ENCODE results near the gene FBXO42.

FBXO42 gene

DNA sequence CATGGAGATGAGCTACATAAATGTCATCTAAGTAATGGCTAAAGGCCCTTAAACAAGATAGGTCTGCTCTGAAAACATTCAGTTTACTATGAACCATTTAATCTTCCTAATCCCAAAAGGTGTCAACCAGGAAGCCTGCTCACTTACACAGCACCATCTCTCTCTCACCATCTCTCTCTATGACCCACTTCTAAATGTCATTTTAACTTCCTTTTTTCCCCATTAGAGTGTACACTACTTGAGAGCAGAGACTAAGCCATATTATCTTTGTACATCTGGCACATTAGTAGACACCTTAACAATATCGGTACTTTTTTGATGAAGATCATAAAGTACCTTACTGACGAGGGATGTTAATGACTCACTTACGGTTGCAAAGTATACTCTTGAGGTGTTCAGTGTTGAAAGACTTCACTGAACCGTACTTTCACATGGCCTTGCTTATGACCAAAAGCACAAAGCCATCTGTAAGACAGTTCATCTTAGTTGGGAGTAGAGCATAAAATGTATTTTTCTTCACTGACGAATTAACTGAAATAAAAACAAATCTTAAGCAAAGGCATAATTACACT lies 25.4 kb downstream of the FBXO42 start:
- DNase-seq (ENCODE audit: low read depth in 3 of 3): no peak

DNA sequence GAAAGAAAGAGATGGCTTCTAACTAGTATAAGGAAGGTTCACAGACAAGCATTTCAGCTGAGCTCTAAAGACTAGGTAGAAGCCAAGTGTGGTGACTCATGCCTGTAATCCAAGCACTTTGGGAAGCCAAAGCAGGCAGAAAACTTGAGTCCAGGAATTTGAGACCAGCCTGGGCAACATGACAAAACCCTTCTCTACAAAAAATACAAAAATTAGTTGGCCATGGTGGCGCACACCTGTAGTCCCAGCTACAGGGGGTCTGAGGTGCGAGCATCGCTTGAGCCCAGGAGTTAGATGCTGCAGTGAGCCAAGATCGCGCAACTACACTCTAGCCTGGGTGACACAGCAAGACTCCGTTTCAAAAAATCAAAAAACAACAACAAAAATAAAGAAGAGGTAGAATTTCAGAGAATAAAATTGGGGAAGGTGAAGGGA lies 27.8 kb downstream of the FBXO42 start:
- DNase-seq (ENCODE audit: low read depth in 3 of 3): no peak

DNA sequence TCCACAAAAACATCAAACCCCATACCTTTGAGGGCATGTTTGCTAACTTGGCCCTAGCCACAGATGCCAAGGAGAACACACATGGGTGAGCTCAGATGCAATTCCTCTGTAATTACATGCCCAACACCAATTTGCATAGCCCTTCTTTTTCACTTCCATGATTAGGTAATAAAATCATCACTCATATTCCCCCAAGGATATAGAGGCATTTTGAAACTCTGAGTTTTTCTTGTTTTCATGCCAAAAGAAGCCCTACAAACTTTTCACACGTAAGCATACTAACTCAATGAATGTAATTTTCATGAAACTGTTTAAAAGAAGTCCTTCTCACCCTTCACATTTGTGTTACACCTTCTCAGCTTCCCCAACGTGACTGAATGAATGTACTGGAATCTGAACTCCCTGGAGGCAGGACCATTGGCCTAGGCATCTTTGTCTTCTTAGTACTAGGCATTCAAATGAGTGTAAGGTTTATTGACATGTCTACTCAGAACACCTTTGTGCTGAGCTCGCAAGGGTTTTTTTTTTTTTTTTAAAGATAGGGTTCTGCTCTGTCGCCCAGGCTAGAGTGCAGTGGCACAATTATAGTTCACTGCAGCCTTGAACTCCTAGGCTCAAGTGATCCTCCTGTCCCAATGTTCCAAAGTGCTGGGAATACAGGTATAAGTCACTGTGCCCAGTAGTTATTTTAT lies 31.0 kb downstream of the FBXO42 start:
- DNase-seq (ENCODE audit: low read depth in 3 of 3): no peak

DNA sequence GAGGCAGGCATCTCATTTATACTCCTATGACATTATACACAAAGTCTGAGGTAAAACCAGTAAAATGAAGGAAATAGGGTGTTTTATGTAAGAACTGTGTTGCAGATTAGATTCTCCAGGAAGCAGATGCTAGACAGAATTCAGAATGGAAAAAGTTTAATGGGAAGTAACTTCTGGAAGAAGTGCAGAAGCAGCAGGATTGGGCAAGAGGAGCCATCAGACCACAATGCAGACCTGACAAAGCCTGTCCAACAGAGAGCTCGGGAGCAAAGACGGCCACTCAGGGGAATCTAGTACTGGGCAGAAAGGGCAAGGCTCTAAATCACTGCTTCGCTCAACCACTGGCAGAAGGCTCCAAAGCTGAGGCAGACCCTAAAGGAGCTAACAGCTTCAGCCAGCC lies 33.7 kb downstream of the FBXO42 start:
- no peak for DNase-seq (ENCODE audit: low read depth in 3 of 3)

DNA sequence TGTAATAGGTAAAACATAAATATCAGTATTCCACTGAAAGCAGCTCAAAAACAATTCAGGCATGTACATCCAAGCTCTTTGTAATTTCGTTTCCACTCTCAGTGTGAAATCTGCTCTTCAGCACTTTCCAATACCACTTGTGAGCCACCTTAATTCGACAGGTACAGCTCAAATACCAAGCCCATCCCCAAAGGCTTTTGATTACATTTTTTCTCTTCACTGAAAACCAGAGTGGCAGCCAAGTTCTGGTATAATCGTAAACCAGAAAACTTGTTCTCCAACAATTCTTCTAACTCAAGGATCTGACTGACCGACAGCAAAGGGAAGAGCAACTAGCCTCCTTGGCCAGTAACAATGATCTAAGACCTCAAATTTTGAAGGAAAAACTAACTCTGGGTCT lies 36.8 kb downstream of the FBXO42 start:
- no peak for DNase-seq (ENCODE audit: low read depth in 3 of 3)

DNA sequence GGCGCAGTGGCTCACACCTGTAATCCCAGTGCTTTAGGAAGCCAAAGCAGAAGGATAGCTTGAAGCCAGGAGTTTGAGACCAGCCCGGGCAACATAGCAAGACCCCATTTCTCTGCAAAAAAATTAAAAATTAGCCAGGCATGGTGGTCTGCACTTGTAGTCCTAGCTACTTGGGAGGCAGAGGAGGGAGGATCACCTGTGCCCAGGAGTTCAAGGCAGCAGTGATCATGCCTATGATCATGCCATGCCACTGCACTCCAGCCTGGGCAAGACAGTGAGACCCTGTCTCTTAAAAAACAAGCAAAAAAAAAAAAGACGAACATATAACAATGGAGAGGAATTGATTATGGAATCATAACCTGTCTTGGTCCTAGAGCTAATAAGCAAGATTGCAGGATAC lies 45.1 kb downstream of the FBXO42 start:
- no peak for DNase-seq (ENCODE audit: low read depth in 3 of 3)

DNA sequence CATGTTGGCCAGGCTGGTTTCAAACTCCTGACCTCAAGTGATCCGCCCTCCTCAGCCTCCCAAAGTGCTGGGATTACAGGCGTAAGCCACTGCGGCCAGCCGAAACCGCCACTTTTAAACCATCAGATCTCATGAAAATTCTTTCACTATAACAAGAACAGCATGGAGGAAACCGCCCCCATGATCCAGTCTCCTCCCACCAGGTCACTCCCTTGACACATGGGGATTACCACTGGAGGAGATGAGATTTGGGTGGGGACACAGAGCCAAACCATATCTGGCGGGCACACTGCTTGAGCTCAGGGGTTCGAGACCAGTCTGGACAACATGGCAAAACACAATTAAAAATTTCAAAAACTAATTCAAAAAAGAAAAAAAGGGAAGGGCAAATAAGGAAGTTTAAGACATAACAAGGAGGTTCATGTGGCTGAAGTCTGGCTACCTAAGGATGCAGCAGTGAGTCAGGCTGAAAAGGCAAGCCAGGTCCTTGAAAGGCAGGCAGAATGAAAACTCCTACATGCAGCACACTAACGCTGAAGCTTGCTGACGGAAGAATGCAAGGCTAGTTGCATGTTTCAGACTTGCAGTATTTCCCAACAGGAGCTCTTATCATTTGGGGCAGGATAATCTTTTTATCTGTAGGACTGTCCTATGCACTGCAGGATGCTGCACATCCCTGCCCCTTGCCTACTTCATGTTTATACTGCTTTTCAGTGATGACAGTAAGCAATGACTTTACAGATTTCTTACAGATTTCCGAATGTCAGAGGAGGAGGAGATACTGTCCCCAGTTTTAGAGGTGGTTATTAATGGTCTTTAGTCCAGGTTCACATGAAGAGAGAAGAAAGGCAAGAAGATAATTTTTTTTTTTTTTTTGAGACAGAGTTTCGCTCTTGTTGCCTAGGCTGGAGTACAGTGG lies 49.3 kb downstream of the FBXO42 start:
- no peak for DNase-seq (ENCODE audit: low read depth in 3 of 3)

DNA sequence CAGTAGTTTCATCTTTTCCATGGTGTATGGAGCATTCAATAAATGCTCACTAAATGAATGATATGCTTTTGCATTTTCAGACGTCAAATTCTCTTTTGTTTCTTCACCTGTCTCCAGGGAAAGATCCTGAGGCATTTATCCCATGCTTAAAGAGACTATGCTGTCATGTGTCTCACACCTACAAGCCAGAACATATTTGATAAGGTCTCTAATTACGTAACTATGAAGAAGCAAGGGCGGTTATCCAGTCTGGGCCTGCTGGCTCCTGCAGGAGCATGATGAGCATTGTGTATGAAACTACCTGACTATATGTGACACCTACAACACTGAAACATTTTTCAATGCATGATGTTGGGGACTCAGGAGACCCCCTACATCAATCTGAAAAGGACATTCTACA lies 51.8 kb downstream of the FBXO42 start:
- DNase-seq (ENCODE audit: low read depth in 3 of 3): no peak

DNA sequence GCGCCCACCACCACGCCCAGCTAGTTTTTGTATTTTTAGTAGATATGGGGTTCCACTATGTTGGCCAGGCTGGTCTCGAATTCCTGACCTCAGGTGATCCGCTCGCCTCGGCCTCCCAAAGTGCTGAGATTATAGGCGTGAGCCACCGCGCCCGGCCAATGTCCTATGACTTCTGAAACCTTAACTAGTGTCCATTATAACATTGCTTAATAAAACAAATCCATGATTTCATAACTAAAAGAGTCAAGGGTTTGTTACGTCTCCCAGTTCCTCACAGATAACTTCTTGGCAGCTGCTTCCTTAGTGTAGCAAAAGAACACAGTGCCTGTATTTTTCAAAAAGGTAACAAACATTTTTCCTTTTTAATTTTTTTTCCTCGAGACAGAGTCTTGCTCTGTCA lies 53.6 kb downstream of the FBXO42 start:
- no peak for DNase-seq (ENCODE audit: low read depth in 3 of 3)

DNA sequence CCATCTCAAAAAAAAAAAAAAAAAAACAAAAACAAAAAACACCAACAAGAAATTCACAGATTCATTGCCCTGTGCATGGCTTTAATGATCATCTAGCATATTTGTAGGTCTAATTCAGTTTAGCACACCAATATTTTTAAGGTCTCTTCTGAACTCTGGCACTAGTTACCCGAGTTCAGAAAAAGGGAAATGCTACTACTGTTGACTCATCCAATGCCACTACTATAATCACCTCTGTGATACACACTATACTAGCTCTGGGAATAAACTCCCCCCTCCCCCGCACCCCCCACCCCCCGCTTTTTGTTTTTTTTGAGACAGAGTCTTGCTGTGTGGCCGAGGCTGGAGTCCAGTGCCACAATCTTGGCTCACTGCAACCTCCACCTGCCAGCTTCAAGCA lies 55.6 kb downstream of the FBXO42 start:
- no peak for DNase-seq (ENCODE audit: low read depth in 3 of 3)

DNA sequence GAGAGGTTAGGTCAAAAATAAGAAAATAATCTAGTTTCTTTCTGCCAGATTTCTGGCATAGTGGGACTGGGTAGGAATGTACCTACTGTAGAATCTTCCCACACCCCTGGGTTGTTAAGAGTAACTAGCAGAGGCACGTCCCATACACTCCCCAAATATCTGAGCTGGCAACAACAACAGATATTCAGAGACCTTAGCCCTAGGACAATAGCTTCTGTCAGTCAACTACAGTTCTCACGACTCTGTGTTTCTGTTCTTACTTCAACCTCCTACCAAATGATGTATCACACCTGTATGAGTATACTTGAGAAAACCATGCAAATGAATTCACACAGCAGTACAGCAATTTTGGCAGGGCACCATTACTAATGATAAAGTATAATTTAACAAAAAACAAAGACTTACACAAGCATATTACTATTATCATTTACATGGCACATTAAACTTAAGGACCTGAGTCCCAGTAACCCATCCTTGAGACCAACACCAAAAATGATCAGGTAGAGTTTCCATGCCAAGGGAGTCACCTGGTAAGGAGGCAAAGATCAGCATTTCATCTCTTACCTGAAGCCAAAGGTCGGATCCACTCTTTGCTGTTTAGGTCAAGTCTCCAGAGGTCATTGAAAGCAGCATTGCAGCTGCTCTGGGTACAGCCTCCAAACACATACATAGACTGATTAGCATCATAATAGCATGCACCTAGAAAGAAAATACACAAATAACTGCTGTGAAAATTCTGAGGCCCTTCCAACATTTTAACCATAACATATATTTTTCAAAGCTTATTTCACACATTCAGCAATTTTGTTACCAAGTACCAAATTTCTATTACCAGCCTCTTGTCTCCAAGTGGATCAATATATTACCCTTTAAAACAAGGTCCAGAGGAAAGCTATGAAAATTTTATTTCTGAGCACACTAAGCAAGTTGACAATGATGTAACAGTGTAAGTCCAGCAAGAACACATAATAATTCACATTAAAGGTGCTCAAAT lies 57.8 kb downstream of the FBXO42 start:
- DNase-seq (ENCODE audit: low read depth in 3 of 3): no peak

DNA sequence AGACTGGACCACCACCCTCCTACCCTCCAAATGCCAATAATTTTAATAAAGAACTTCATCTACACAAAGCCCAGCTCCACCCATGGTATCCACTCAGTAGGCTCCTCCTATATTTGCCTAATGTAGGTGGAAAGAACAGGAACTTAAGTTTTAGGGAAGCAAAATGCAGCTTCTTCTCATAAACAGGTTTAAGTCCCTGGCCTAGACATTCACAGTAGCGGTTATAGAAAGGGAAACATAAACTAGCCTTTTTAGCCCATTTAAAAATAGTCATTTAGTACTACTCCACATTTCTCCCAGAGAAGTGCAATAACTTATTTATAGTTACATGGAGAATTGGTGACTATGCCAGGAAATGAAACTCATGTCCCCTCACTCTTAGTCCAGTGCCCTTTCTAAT lies 58.7 kb downstream of the FBXO42 start:
- no peak for DNase-seq (ENCODE audit: low read depth in 3 of 3)

DNA sequence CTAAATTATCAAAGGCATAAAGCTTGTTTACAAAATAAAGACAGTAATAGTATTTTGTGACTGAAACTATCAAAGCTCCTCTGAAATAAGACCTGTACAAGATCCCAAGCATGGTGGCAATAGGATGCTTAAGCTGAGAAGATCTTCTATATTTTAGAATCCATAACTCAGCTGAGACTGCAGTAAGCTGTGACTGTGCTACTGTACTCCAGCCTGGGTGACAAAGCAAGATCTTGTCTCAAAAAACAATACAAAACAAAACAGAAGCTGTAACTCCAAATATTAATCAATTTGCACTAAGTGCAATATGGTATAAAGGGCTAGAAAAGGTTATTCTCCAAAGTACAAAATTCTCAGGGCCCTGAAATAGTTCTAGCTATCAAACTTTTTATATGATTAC lies 59.5 kb downstream of the FBXO42 start:
- DNase-seq (ENCODE audit: low read depth in 3 of 3): no peak

DNA sequence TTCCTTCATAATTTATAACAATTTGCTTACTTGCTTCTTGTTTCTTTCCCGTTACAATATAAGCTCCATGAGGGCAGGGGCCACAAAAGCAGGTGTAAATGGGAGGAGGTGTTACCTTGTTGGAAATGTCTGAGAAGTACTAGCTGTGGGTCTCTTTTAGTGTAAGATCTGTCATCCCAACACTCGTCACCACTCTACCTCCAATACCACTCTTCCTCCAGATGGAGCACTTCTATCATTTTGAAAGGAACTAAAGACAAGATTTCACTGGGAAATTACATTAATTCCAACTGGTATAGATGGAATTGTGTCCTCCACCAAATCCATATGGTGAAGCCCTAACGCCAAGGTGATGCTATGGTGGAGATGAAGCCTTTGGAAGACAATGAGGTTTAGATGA lies 62.3 kb downstream of the FBXO42 start:
- no peak for DNase-seq (ENCODE audit: low read depth in 3 of 3)

DNA sequence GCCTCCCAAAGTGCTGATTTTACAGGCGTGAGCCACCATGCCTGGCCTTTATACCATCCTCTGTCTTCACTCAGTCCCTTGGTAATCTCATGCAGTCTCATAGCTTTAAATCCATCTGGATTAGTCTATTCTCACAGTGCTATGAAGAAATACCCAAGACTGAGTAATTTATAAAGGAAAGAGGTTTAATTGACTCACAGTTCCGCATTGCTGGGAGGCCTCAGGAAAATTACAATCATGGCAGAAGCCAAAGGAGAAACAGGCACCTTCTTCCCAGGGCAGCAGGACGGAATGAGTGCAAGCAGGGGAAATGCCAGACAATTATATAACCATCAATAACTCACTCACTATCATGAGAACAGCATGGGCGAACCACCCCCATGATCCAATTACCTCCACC lies 66.2 kb downstream of the FBXO42 start:
- no peak for DNase-seq (ENCODE audit: low read depth in 3 of 3)

DNA sequence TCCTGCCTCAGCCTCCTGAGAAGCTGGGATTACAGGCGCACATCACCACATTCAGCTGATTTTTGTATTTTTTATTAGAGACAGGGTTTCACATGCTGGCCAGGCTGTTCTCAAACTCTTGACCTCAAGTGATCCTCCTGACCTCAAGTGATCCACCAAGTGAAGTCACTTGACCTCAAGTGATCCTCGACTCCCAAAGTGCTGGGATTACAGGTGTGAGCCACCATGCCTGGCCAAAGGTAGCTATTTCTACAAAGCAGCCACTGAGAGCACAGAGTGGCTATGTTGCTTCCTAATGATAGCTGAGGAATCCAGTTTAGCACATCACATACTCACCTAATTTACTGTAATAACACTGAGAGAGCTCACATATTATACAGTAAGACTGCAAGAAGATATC lies 70.5 kb downstream of the FBXO42 start:
- no peak for DNase-seq (ENCODE audit: low read depth in 3 of 3)

DNA sequence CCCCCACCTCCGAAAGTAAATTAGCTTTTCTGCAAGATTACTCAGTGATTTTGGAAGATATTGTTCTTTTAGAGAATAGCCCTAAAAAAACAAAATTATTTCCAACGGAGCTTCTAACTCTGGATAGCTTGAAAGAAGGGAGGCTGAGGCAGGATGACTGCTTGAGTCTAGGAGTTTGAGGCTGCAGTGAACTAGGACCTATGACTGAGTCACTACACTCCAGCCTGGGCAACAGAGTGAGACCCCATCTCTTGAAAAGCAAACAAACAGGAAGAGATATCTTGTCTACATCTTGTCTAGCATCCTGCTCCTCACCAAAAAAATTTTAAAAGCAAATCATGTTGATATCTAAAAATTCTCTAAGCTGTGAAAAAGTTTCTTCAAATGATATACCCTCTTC lies 73.1 kb downstream of the FBXO42 start:
- DNase-seq (ENCODE audit: low read depth in 3 of 3): no peak

DNA sequence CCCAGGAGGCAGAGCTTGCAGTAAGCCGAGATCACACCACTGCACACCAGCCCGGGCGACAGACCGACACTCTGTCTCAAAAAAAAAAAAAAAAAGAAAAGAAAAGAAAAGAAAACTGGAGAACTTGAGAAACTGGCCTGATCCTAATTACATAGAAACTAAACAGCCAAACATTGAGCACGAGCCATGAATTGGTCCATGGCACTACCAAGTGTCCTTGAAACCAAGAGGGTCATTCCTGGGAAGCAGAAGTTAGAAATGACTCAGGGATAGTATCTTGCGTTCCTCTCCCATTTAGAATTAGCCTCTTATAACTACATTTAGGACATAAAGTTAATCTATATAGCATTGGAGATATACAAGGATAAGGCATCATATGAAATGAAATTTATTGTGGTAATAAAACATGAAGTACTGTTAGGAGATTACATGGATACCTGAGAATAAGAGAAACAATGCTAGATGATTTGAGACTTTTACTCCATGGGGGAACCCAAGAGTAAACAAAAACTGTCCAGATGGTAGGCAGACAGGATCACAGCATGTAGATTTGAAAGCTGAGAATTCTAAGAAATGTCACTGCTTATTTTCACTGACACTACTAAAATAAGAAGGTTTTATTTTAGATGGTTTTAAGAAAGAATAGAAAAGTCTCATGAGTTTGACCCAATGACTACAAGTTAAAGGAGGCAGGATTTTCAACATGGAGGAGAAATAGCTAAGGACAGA lies 75.8 kb downstream of the FBXO42 start:
- DNase-seq (ENCODE audit: low read depth in 3 of 3): no peak

DNA sequence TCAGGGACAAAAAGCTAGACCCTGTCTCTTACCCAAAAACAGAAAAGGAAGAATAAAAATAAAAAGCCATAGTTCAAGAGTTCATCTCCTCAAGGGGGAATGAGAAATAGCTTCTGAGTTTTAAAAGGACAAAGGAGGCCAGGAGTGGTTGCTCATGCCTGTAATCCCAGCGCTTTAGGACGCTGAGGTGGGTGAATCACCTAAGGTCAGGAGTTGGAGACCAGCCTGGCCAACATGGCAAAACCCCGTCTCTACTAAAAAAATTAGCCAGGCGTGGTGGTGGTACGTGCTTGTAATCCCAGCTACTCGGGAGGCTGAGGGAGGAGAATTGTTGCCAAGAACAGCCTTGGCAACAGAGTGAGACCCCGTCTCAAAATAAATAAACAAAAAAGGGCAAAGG lies 76.7 kb downstream of the FBXO42 start:
- DNase-seq (ENCODE audit: low read depth in 3 of 3): no peak

DNA sequence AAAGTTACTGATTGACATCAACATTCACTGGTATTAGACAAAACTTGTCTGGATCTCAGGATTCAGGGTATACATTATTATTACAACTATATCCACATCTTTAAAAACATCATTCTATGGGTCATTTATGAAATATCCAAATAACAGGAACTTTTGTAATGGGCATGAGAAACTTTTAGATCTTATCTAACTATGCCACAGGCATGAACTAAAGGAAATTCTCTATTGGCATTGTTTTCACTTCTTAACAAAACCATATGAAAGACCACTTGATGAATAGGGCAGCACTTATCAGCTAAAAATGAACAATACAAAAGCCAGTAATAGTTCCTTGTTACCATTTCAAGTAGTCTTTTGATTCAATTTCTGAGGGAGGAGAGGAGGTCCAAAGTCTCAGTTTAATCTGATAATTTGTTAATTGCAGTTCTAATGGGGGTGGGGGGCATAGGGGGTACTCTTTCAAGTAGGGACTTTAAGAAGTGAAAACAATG lies 84.5 kb downstream of the FBXO42 start:
- no peak for DNase-seq (ENCODE audit: low read depth in 3 of 3)

Measured in stimulated activated CD4-positive, alpha-beta T cell treated with anti-CD3 and anti-CD28 coated beads, TNF-alpha, amount 100 ng/mL, for 48 hours (primary cell).